Peyer's patch (tissue), 4 donors: ENCODE data around the gene ATP8A1. TPM values are rescaled to one million over a fixed set of nuclear protein-coding genes. Genes with fewer than 3 reads are reported as not detected.
A peak's percentile ranks its signal among the peaks of the same experiment; 100 is the strongest.

Source experiments
- DNase-seq, 3 donors: peaks; one replicate each; pipeline ENCODE4 v3.0.0-alpha.2; 2017 to 2019
- H3K27ac ChIP-seq, 4 donors: fragments of 200-600 bp; sonication (generic); one replicate each; pipeline ENCODE4 v1.5.1; 2016 to 2019
- H3K27me3 ChIP-seq, 2 donors: fragments of 200-600 bp; sonication (generic); one replicate each; pipeline ENCODE4 v1.5.1; 2019
- H3K36me3 ChIP-seq, 3 donors: fragments of 200-600 bp; sonication (generic); one replicate each; pipeline ENCODE4 v1.5.1; 2016 to 2019
- H3K4me1 ChIP-seq, 4 donors: fragments of 200-600 bp; sonication (generic); one replicate each; pipeline ENCODE4 v1.5.1; 2016 to 2019
- H3K4me3 ChIP-seq, 4 donors: fragments of 200-600 bp; sonication (generic); 1 replicate in 3 of 4; 2 replicates in 1 of 4; pipeline ENCODE4 v1.5.1; 2016 to 2019; ENCODE audit warnings: mild to moderate bottlenecking in 1 of 4
- H3K9me3 ChIP-seq, 4 donors: fragments of 200-600 bp; sonication (generic); one replicate each; pipeline ENCODE4 v1.5.1; 2016 to 2019; ENCODE audit warnings: mild to moderate bottlenecking in 1 of 4
- POLR2A ChIP-seq, 2 donors: fragments of 450-650 bp; IDR thresholded peaks; one replicate each; pipeline ENCODE4 v1.5.1; 2017; ENCODE audit warnings: antibody characterized with exemption in 2 of 2, mild to moderate bottlenecking in 2 of 2, moderate library complexity in 2 of 2
- total RNA-seq, 4 donors: library from RNA; depleted of rRNA; stranded (reverse); fragments of >200 nt; gene quantifications; one replicate each; pipeline ENCODE4 v1.1.0, GENCODE V29; 2016
- TF ChIP-seq, protein P1 (sequence below), 6 experiments: fragments of 450-650 bp in 4 of 6; fragments of 200-600 bp in 2 of 6; sonication (generic) in 1 of 6; IDR thresholded peaks; one replicate each; pipeline ENCODE4 v1.5.1; 2017 to 2019; ENCODE audit warnings: antibody characterized with exemption in 6 of 6, mild to moderate bottlenecking in 3 of 6, moderate library complexity in 1 of 6

Gene ATP8A1
- total RNA-seq, 4 donors from 2014 or later, result 71.0 to 172 (median 158) TPM

DNA sequence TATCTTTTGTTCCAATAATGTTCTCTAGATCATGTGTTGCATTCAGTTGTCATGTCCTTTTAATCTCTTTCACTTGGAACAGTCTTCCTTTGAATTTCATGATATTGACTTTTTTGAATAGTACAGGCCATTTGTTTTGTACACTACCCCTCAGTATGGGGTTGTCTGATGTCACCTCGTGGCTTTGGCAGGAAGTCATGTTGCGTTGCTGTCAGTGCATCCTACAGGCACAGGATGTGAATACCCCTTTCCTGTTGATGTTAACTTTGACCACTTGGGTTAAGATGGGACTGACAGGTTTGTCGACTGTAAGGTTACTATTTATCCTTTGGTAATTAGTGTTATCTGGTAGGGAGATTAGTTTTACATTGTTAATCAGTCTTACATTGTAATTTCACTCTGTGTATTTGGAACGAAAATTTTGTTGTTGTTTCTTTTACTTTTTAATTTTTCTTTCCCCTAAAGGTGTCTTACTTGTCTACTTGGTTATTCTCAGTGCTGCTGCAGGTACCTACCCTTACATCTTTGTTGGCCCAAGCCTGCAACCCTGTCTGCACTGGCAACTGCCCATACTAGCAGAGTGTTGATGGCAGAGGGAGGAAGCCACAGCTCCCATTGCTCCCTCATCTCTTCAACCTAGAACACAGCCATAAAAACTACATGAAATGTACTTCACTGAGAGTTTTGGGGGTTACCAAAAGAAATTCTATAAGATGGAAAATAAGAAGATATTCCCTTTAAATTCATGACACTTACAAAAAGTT, 14.7 kb upstream of the ATP8A1 start:
- Histone ChIP-seq H3K9me3 (no peaks in the 10 kb centered on the region), H3K36me3 (no peaks in the 10 kb centered on the region), H3K27me3 (no peaks in the 10 kb centered on the region), H3K4me3 (no peak overlapping the region), H3K27ac (peak overlapping the region in 2 of 4 donors; percentile 19 to 34), H3K4me1 (no peaks in the 10 kb centered on the region)
- TF ChIP-seq POLR2A (IDR thresholded peaks at IDR 0.05), result no peak
- TF ChIP-seq, protein P1, sequence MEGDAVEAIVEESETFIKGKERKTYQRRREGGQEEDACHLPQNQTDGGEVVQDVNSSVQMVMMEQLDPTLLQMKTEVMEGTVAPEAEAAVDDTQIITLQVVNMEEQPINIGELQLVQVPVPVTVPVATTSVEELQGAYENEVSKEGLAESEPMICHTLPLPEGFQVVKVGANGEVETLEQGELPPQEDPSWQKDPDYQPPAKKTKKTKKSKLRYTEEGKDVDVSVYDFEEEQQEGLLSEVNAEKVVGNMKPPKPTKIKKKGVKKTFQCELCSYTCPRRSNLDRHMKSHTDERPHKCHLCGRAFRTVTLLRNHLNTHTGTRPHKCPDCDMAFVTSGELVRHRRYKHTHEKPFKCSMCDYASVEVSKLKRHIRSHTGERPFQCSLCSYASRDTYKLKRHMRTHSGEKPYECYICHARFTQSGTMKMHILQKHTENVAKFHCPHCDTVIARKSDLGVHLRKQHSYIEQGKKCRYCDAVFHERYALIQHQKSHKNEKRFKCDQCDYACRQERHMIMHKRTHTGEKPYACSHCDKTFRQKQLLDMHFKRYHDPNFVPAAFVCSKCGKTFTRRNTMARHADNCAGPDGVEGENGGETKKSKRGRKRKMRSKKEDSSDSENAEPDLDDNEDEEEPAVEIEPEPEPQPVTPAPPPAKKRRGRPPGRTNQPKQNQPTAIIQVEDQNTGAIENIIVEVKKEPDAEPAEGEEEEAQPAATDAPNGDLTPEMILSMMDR (IDR thresholded peaks at IDR 0.05), result no peak
- DNase-seq, result peak in 2 of 3 donors; percentile 41 to 70

DNA sequence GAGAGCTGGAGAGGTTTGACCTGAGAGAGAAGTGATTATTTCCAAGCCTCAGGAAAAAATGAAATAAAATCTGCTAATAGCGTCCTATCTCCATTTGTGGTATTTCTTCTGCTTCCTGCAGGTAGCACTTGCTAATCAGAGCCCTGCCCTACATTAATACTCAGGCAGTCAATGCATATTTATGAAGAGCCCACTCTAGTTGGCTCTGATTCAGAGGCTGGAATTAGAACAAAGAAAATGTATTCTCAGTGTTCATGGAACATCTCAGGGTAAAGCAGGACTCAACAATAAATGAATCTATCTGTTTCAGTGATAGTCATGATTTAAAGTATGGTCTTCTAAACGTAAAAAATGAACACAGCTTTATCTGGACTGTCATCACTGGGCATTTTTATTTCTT, 1.4 kb upstream of the ATP8A1 start:
- Histone ChIP-seq H3K27ac (peak overlapping the region; percentile 74 to 97 (median 88)), H3K4me3 (peak overlapping the region in 1 of 4 donors; percentile 87)
- TF ChIP-seq POLR2A (IDR thresholded peaks at IDR 0.05), result no peak
- TF ChIP-seq, protein P1 (IDR thresholded peaks at IDR 0.05), result no peak

DNA sequence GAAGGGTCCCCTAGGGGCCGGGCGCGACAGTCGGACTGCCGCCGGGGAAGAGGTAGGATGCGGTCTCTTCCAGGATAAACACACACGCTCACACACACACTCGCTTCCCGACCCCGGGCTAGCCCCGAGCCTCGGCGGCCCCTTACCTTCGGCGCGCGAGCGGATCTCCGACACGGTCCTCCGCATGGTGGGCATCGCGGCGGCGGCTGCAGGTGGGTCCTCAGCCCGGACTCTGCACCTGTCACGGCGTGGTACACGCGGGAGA, 294 bp downstream of the ATP8A1 start:
- no peak for DNase-seq
- no peak for TF ChIP-seq POLR2A (IDR thresholded peaks at IDR 0.05)
- TF ChIP-seq, protein P1 (IDR thresholded peaks at IDR 0.05), result no peak
- H3K4me3 ChIP-seq, result peak overlapping the region; percentile 80 to 96 (median 90)
- H3K27ac ChIP-seq, result peak overlapping the region; percentile 74 to 97 (median 88)
- H3K36me3 ChIP-seq, result no peaks in the 10 kb centered on the region
- no peaks in the 10 kb centered on the region for H3K9me3 ChIP-seq
- no peaks in the 10 kb centered on the region for H3K27me3 ChIP-seq
- peaks cover 0 to 31% (median 7%) of the 10 kb centered on the region in 4 donors for H3K4me1 ChIP-seq

More for the DNA sequence above, 1.4 kb upstream of the ATP8A1 start:
- H3K27me3 ChIP-seq, result no peaks in the 10 kb centered on the region
- no peak for DNase-seq
- H3K9me3 ChIP-seq, result no peaks in the 10 kb centered on the region
- no peaks in the 10 kb centered on the region for H3K36me3 ChIP-seq
- peaks cover 0 to 31% (median 7%) of the 10 kb centered on the region in 4 donors for H3K4me1 ChIP-seq

DNA sequence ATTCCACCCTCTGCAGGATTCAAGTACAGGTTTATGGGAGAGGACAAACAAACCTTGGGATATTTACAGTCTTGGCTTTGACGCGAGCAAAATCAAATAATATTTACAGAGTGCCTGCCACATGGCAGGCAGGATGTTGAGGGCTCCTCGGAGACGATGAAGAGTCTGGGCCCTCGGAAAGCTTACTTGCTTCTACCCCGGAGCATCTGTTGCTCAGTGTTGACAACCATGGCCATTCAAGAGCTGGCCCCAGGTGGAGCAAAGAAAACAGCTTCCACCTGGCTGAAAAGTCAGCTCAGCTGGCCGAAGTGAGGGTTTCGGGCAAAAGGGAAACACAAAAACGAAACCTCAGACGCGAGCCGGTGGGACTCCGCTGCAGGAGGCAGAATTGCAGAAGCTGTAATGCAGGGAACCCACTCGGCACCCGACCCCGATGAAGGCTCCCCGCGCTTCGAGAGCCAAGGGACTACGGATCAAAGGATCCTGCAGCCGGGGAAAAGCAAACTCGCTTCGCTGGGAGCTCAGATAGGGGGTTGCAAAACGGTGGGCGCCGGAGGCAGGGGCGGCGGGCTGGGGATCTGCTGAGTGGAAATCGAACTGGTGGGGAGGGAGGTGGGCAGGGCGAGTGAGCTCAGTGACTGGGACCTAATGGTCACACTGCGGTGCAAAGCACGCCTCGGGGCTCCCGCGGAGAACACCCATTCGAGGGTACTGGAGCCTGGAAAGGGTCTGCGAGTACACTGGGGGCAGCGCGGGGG, 805 bp downstream of the ATP8A1 start:
- Histone ChIP-seq H3K27ac (peak overlapping the region; percentile 74 to 97 (median 88)), H3K4me1 (peaks cover 0 to 31% (median 7%) of the 10 kb centered on the region in 4 donors), H3K9me3 (no peaks in the 10 kb centered on the region), H3K36me3 (no peaks in the 10 kb centered on the region), H3K27me3 (no peaks in the 10 kb centered on the region), H3K4me3 (peak overlapping the region; percentile 80 to 96 (median 90))
- TF ChIP-seq, protein P1 (IDR thresholded peaks at IDR 0.05), result no peak
- no peak for TF ChIP-seq POLR2A (IDR thresholded peaks at IDR 0.05)
- DNase-seq, result peak; percentile 55 to 75 (median 70)

DNA sequence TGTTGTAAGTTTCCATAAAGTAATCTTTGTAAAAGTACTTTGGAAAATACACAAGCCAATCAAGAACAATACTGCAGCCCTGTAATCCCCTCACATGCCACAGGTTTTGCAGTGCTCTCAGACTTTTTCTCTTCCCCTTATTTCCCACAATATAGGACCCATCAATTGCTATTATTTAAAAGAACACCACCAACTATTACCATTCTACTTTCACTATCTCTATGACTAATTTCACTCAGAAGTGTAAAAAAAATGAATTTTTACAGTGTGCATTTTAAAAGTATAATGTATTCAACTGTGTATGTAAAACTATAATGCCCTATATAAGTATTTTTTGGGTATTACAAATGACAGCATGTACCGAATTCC, 1.7 kb downstream of the ATP8A1 start:
- H3K4me1 ChIP-seq, result peaks cover 0 to 31% (median 7%) of the 10 kb centered on the region in 4 donors
- H3K27ac ChIP-seq, result peak overlapping the region; percentile 35 to 97 (median 61)
- H3K4me3 ChIP-seq, result peak overlapping the region in 3 of 4 donors; percentile 80 to 96 (median 87)
- no peaks in the 10 kb centered on the region for H3K9me3 ChIP-seq
- no peak for TF ChIP-seq POLR2A (IDR thresholded peaks at IDR 0.05)
- TF ChIP-seq, protein P1 (IDR thresholded peaks at IDR 0.05), result peak in 1 of 6 experiments; percentile 3
- H3K36me3 ChIP-seq, result no peaks in the 10 kb centered on the region
- no peaks in the 10 kb centered on the region for H3K27me3 ChIP-seq
- DNase-seq, result no peak
